CD4-positive, alpha-beta T cell treated with Interleukin-15 for 4 hours (primary cell): ENCODE results near the gene BRK1.
A peak's percentile ranks its signal among the peaks of the same experiment; 100 is the strongest.
"Not testable (repeated sequence)": the region's sequence is repeated elsewhere in the genome, so short reads cannot be mapped to it uniquely, and the experiment has no call there.

Source experiments
- DNase-seq: peaks from one replicate; pipeline ENCODE4 v3.0.0-alpha.2; 2020; ENCODE audit warnings: low spot score

The BRK1 gene

DNA sequence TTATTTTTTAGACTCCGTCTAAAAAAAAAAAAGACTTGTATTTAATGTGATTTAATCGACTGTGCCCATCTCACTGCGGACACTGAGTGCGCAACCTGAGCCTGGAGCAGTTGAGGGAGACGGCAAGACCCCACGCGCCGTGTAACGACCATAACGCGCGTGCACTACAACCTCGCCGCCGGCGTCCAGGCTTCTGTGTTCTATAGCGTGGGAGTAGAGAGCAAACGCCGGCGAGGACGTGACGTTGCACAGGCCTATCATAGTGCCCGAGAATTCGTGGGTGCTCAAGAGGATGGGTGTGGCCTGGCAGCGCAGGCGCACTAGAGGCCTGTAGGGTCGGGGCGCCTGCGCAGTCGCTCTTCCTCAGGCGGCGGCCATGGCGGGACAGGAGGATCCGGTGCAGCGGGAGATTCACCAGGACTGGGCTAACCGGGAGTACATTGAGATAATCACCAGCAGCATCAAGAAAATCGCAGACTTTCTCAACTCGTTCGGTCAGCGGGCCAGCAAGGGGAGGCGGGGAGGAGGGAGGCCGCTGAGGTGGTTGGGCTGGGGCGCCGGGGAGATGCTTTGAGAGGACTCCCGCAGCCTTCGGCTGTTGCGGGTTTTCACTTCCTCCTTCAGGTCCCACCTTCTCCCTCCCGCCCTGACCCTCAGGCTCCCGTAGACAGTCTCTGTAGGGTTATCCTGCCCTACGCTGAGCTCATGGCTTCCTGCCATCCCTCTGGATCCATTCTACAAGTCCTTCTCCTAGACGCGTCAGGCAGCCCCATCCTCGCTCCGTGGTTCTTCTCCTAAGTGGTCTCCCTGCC is at the start of gene BRK1:
Gene BRK1 (plus strand): TSS at position 350 of the 812 bp plus-strand sequence. CDS start 27 bp downstream, at position 377.
- DNase-seq: peak; percentile 94

DNA sequence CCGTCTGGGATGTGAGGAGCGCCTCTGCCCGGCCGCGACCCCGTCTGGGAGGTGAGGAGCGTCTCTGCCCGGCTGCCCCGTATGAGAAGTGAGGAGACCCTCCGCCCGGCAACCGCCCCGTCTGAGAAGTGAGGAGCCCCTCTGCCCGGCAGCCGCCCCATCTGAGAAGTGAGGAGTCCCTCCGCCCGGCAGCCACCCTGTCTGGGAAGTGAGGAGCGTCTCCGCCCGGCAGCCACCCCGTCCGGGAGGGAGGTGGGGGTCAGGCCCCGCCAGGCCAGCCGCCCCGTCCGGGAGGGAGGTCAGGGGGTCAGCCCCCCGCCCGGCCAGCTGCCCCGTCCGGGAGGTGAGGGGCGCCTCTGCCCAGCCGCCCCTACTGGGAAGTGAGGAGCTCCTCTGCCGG is 45.4 kb upstream of the BRK1 start:
- not testable (repeated sequence) for DNase-seq

DNA sequence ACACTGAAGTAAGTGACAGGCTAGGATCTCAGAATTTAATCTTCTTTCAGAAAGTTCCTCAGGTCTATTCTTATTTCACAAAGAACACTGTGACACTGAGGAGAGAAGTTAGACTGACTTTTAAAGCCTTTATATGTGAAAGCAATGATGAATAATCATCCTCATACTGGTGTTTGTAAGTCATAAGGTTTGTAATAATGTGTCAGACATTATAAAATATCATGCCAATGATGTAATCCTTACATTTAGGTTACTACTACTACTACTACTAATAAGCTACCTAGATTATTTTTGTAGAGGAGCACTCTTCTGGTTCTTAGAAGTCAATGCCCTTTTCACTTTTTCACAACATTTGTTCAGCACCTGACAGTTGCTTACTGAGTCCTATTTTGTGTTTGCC is 40.8 kb upstream of the BRK1 start:
- DNase-seq: no peak

DNA sequence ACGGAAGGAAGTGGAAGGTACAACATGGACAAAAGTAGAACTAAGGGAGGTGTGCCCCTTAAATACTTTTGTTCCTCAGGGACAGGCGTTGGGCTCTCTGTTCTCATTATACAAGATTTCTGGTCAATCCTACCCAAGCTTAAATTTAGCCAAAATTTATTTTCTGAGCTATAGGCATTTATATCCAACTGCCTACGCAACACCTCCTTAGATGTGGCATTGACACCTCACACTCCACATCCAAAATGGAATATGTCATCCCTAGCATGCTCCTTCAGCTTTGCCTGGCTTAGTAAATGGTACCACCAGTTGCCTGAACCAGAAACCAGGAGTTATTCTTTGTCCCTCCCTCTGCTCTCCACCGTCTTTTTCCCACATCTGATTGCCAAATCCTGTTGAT is 33.6 kb upstream of the BRK1 start:
- no peak for DNase-seq

DNA sequence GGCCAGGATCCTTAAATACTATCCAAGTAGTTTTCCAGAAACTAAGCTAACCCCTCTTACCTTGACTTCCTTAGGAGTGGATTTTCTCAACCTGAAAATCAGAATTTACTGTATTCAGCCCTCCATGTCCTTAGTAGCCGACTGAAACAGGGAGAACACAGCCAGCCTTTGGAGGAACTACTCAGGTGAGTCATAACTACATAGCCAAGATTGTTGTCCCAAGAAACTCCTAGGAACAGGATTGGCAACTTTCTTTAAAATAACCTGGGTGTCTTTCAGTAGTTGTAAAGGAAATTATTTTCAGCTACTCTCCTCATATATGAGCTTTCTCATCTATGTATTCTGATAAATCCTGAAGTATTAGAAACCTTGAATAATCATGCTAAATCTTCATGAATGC is 29.7 kb upstream of the BRK1 start:
- DNase-seq: no peak

DNA sequence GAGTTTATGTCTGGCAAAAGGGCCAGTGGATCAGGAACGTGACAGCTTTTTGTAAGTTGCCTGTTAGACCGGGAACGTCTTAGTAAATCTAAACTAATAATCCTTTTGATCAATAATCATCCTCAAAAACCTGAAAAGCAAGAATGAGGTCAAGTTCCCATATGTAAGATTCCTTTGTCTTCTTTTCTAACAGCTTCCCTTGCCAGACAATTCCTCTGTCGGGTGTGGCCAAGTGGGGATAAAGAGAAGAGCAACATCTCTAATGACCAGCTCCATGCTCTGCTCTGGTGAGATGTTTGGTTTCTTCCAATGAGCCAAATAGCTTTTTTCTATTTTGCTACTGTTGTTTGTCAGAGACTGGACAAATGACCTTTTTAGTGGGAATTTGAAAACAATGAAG is 27.2 kb upstream of the BRK1 start:
- no peak for DNase-seq

DNA sequence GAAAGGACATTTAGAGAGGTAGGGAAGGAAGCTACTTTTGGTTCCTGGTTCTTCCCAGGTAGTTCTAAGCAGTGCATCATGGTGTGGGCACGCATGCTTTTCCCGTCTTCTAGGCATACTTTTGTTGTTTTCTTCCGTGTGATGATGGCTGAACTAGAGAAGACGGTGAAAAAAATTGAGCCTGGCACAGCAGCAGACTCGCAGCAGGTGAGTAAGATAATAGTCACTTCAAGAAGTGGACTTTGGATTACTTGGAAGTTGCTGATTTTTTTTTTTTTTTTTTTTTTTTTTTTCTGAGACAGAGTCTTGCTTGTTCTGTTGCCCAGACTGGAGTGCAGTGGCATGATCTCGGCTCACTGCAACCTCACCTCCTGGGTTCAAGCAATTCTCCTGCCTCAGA is 25.3 kb upstream of the BRK1 start:
- DNase-seq: no peak

DNA sequence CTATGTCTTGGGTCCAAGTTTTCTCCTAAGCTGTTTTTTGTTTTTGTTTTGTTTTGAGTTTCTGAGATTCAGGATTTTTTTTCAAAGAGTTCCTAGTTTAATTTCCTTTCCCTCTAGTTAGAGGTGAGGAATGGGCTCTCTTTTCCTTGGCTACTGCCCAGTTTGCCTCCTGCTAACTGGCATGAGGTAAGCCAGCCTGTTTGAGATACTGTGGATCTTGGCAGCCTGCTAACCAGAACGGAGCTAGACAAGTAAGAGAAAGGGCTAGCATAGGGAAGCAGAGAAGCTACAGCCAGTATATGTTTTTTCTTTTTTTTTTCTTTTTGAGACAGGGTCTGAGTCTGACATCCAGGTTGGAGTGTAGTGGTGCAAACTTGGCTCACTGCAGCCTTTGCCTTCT is 24.7 kb upstream of the BRK1 start:
- DNase-seq: not testable (repeated sequence)

DNA sequence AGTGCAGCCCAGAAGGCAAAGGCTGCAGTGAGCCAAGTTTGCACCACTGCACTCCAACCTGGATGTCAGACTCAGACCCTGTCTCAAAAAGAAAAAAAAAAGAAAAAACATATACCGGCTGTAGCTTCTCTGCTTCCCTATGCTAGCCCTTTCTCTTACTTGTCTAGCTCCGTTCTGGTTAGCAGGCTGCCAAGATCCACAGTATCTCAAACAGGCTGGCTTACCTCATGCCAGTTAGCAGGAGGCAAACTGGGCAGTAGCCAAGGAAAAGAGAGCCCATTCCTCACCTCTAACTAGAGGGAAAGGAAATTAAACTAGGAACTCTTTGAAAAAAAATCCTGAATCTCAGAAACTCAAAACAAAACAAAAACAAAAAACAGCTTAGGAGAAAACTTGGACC is 24.1 kb upstream of the BRK1 start:
- not testable (repeated sequence) for DNase-seq

DNA sequence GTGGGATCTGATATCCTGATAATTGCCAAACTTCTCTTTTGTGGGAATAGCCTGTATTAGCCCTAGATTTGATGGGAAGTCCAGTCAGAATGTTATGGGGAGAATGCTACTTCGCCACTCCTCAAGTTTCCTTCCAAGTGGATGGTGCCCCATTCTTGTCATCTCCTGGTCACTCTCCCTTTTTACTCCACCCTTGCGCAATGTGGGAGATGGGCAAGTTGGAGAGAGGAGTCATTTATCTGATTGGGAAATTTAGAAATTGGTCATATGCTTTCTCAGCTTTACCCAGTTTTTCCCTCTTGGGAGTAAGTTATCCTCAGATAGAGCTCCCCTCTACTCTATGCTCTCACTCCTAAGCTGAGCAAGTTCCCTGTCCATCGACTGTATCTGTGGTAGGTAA is 21.8 kb upstream of the BRK1 start:
- DNase-seq: no peak

DNA sequence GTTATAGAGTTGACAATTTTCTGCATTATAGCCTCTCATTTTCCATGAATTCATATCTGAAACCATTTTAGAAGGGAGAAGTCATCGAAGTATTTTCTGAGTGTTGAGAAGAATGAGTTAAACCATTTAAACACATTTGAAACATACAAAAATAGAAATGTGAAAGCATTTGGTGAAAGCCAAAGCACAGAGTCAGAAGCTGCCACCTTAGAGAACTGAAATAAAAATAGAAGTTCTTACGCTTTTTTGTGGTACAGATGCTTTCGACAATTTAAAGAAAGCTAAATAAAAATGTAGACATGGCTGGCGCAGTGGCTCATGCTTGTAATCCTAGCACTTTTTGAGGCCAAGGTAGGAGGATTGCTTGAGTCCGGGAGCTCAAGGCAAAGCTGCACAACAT is 16.4 kb upstream of the BRK1 start:
- DNase-seq: no peak

DNA sequence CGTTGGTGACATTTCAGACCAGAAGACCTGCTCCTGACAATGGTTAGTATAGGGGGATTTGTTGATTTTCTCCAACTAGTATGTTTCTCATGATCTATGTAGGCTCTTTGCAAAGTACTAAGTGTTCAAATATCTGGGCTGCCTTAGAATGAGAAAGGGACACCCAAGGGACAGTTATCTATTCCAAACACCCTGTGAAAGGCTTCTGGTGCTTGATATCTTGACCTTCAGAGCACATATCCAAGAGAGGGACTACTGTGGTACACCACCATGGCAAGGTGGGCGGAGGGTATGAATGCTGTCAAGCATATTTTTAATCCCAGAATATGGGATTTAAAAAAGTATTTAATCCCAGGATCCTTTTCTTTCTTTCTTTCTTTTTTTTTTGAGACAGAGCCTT is 8.6 kb upstream of the BRK1 start:
- no peak for DNase-seq

DNA sequence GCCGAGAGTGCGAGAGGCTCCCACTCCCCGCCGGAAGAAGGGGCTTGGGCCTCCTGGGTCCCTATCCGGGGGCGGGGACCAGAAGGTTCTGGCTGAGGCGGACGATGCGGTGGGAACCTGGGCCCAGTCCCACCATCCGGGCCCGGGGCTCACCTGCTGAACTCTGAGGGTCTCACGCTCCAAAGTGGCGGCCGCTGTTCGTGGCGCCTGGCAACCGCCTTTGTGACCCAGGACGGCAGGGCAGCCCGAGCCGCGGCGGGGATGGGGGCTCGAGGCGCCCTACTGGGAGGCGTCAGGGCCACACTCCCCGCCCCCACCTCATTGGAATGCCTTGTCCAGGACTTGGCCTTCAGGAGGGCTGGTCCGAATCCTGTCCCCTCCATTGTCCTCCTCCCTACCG is 7.4 kb upstream of the BRK1 start, which contains the start of gene FANCD2OS:
Gene FANCD2OS (minus strand): TSS at position 165 of the 400 bp plus-strand sequence. CDS start 3,481 bp downstream, outside the sequence.
- DNase-seq: no peak

DNA sequence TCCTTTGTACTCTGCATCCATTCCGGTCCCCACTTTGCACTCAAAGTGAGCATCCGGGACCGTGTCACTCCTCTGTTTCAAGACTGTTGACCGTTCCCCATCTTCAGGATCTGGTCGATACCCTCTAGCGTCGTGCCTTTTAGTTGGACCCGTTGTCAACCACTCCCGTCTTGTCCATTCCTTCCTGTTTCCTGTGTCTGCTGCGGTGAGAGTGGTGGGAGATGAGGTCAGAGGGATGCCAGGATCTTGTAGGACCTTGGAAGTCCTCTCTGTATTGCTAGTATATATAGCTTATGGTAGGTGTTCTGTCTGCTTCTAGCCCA is 624 bp downstream of the BRK1 start:
- DNase-seq: no peak

DNA sequence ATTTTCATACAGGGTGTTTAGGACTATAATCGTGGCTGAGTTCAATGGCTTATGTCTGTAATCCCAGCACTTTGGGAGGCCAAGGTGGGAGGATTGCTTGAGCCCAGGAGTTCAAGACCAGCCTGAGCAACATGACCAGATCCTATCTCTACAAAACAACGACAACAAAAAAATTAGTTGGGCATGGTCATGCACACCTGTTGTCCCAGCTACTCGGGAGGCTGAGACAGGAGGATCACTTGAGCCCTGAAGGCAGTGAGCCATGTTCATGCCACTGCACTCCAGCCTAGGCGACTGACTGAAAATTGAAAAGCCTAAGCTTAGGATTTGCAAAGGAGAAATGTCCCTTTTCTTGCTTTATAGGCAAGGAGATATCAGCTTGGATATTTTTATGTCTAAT is 1.5 kb downstream of the BRK1 start:
- no peak for DNase-seq

DNA sequence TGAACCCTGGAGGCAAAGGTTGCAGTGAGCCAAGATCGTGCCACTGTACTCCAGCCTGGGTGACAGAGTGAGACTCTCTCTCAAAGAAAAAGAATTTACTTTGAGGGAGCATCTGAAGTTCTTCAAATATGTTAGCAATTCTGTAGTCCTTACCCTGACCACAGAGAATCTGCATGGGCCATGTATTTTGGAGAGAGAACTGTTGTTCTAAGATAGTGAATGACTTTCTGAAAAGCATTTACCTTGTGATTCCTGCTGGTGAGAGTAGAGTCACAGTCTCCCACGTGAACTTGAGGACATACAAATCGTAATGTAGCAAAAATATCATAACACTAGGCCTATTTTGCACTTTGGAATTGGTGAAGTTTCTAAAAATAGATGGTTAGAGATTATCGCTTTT is 3.9 kb downstream of the BRK1 start:
- no peak for DNase-seq

DNA sequence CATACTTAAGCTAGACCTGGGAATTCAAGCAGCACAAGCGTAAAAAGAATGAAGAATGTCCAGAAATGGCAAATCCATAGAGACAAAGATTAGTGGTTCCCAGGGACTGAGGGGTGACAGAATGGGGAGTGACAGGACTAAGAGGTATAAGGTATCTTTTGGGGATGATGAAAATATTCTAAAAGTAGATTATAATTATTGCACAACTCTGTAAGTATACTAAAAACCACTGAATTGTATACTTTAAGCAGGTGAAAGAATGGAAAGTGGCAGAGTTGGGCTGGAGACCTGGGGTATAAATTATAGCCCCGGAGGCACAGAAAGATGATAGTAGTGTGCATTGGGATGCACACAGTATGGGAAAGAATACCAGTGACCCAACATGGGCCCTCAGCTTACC is 5.6 kb downstream of the BRK1 start:
- DNase-seq: no peak

DNA sequence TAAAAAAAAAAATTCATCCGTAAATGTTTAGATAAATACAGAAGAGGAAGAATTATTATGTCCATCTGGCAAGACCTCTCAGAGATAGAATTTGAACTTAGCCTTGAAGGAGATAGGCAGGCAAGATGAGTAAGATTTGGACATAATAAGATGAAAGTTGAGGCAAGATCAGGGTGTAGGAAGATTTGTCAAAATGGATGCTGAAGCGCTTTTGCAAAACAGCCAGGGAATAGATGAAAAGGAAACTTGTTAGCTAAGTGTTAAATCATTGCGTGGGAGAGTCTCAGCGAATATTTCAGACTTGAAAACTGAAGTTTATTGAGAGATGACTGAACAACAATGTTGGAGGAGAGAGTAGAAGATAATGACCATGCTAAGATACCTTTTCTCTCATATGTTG is 7.2 kb downstream of the BRK1 start:
- DNase-seq: no peak

DNA sequence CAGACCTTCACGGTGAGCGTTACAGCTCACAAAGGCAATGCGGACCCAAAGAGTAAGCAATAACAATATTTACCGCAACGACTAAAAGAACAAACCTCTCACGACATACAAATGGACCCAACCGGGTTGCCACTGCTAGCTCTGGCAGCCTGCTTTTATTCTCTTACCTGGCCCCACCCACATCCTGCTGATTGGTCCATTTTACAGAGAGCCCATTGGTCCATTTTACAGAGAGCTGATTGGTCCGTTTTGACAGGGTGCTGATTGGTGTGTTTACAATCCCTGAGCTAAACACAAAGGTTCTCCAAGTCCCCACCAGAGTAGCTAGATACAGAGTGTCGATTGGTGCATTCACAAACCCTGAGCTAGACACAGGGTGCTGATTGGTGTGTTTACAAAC is 20.4 kb downstream of the BRK1 start:
- not testable (repeated sequence) for DNase-seq

DNA sequence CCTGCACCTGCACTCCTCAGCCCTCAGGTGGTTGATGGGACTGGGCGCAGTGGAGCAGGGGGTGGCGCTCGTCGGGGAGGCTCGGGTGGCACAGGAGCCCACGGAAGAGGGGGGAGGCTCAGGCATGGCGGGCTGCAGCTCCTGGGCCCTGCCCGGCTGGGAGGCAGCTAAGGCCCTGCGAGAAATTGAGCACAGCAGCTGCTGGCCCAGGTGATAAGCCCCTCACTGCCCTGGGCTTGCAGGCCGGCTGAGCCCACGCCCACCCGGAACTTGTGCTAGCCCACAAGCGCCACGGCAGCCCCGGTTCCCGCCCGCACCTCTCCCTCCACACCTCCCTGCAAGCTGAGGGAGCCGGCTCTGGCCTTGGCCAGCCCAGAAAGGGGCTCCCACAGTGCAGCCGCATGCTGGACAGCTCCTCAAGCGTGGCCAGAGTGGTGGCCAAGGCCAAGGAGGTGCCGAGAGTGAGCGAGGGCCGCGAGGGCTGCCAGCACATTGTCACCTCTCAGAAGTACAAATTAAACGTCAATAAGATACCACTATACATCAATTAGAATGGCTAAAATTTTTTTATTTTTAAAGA is 21.0 kb downstream of the BRK1 start:
- no peak for DNase-seq

DNA sequence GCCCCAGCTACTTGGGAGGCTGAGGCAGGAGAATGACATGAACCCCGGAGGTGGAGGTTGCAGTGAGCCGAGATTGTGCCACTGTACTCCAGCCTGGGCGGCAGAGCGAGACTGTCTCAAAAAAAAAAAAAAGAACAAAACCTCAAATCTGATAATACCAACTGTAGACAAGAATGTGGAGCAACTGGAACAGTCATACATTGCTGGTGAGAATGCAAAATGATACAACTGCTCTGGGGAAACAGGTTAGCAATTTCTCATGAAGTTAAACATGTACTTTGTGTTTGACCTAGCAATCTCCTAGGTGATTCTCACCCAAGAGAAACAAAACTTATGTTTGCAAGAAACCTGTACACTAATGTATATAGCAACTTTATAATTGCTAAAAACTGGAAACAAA is 21.7 kb downstream of the BRK1 start:
- no peak for DNase-seq

DNA sequence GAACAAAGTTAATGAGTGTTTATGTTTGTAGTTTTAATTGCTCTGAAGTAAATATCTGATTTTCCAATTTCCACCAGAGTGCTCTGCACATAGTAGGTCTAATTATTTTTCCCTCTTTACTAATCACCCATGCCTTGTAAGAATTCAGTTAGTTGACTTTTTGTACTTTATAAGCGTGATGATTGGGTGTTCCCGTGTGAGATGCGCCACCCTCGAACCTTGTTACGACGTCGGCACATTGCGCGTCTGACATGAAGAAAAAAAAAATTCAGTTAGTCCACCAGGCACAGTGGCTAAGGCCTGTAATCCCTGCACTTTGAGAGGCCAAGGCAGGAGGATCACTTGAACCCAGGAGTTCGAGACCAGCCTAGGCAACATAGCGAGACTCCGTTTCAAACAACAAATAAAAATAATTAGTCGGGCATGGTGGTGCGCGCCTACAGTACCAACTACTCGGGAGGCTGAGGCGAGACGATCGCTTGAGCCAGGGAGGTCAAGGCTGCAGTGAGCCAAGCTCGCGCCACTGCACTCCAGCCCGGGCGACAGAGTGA is 25.6 kb downstream of the BRK1 start:
- DNase-seq: no peak

DNA sequence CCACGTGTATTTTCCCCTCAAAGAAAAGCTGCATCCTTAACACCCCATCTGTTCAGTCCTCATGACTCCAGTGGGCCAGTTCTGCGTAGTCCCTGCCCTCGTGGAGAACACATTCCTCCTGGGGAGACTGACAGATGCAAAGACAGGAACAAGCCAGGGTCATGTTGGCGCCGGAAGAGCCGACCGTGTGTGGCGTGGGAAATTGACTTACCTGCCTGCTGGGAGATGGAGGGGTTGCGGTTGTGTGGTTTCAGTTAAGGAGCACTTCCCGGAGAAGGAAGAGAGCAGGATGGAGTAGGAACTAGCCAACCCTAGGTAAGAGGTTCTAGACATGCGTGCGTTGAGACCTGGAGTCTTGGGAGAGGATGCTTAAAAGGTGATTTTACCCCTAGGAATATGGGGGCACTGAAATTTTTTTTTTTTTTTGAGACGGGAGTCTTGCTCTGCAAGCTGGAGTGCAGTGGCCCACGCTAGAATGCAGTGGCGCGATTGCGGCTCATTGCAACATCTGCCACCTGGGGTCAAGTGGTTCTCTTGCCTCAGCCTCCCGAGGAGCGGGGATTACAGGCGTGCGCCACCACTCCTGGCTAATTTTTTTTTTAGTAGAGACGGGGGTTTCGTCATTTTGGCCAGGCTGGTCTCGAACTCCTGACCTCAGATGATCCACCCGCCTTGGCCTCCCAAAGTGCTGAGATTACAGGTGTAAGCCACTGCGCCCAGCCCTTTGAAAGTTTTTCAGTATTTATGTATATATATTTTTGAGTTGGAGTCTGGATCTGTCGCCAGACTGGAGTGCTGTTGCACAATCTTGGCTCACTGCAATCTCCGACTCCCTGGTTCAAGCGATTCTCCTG is 27.5 kb downstream of the BRK1 start:
- no peak for DNase-seq
